NCI-H2081 treated with DMSO at 0.1 percent for 48 hours (cell line): Measurements from ENCODE around the gene CLEC10A.
"Not testable (repeated sequence)": the region's sequence is repeated elsewhere in the genome, so short reads cannot be mapped to it uniquely, and the experiment has no call there.

Source experiments
- DNase-seq: peaks from one replicate; lab custom pipeline; 2025; lab: John Stamatoyannopoulos, UW

The CLEC10A gene

GRCh38 chr17:7108560-7108925 lies 28.5 kb upstream of the CLEC10A start:
- no peak for DNase-seq

- DNase-seq, result no peak
Observed at GRCh38 chr17:7107795-7108559, 27.9 kb upstream of the CLEC10A start.

- no peak for DNase-seq
Observed at GRCh38 chr17:7107012-7107754, 27.1 kb upstream of the CLEC10A start.

GRCh38 chr17:7102421-7102820 lies 22.4 kb upstream of the CLEC10A start:
- DNase-seq, result no peak

- no peak for DNase-seq
Observed at GRCh38 chr17:7101531-7101930, 21.5 kb upstream of the CLEC10A start.

- DNase-seq, result not testable (repeated sequence)
Observed at GRCh38 chr17:7100641-7101379, 20.8 kb upstream of the CLEC10A start.

GRCh38 chr17:7098802-7099459 lies 18.9 kb upstream of the CLEC10A start:
- DNase-seq, result no peak

- DNase-seq, result no peak
Observed at GRCh38 chr17:7097940-7098339, 17.9 kb upstream of the CLEC10A start.

GRCh38 chr17:7095625-7096024 lies 15.6 kb upstream of the CLEC10A start:
- no peak for DNase-seq

- no peak for DNase-seq
Observed at GRCh38 chr17:7094652-7095019, 14.6 kb upstream of the CLEC10A start.

- DNase-seq, result not testable (repeated sequence)
Observed at GRCh38 chr17:7091311-7092005, 11.4 kb upstream of the CLEC10A start.

- not testable (repeated sequence) for DNase-seq
Observed at GRCh38 chr17:7089570-7089969, 9.5 kb upstream of the CLEC10A start.

GRCh38 chr17:7088442-7088841 lies 8.4 kb upstream of the CLEC10A start:
- not testable (repeated sequence) for DNase-seq

GRCh38 chr17:7084088-7084487 lies 4.0 kb upstream of the CLEC10A start:
- DNase-seq, result no peak

GRCh38 chr17:7083592-7083991 lies 3.5 kb upstream of the CLEC10A start:
- DNase-seq, result no peak

- DNase-seq, result no peak
Observed at GRCh38 chr17:7081341-7082062, 1.5 kb upstream of the CLEC10A start.

- no peak for DNase-seq
Observed at GRCh38 chr17:7080456-7081041, 498 bp upstream of the CLEC10A start.

- DNase-seq, result no peak
Observed at GRCh38 chr17:7078711-7079110, 1.3 kb downstream of the CLEC10A start.

- no peak for DNase-seq
Observed at GRCh38 chr17:7077911-7078546, 2.0 kb downstream of the CLEC10A start.

- no peak for DNase-seq
Observed at GRCh38 chr17:7074931-7075330, 5.1 kb downstream of the CLEC10A start.
